Aorta (tissue), 5 donors: ENCODE measurements around the gene DNMT3A. TPM values are rescaled to one million over a fixed set of nuclear protein-coding genes. Genes with fewer than 3 reads are reported as not detected.
A peak's percentile ranks its signal among the peaks of the same experiment; 100 is the strongest.
"Not testable (repeated sequence)": the region's sequence is repeated elsewhere in the genome, so short reads cannot be mapped to it uniquely, and the experiment has no call there.

Source experiments
- ATAC-seq: fragments of 200-7000 bp; cut with Tn5 transposase; one replicate; pipeline ENCODE4 v1.9.1; 2022; ENCODE audit warnings: moderate library complexity; ENCODE audit not compliant: low FRiP score
- DNase-seq, 2 donors: peaks; one replicate each; pipeline ENCODE4 v3.0.0-alpha.2; 2020
- H3K27ac ChIP-seq, 2 donors: one replicate each; pipeline ENCODE4 v1.5.1; 2013; ENCODE audit warnings: low read length in 2 of 2, mild to moderate bottlenecking in 2 of 2, moderate library complexity in 2 of 2, control low read depth in 1 of 2, inconsistent platforms in 1 of 2, low read depth in 1 of 2
- H3K27me3 ChIP-seq, 2 donors: one replicate each; pipeline ENCODE4 v1.6.1; 2013; ENCODE audit warnings: control low read depth in 1 of 2, low read length in 1 of 2, mild to moderate bottlenecking in 1 of 2, moderate library complexity in 1 of 2; ENCODE audit not compliant: insufficient read depth in 2 of 2, control insufficient read depth in 1 of 2
- H3K36me3 ChIP-seq, 2 donors: one replicate each; pipeline ENCODE4 v1.6.1; 2013; ENCODE audit warnings: control low read depth in 1 of 2, low read length in 1 of 2, mild to moderate bottlenecking in 1 of 2; ENCODE audit not compliant: insufficient read depth in 2 of 2, control insufficient read depth in 1 of 2
- H3K4me1 ChIP-seq, 2 donors: one replicate each; pipeline ENCODE4 v1.6.1; 2013; ENCODE audit warnings: low read length in 2 of 2, control low read depth in 1 of 2, mild to moderate bottlenecking in 1 of 2, moderate library complexity in 1 of 2; ENCODE audit not compliant: insufficient read depth in 2 of 2, control insufficient read depth in 1 of 2
- H3K4me3 ChIP-seq, 2 donors: one replicate each; pipeline ENCODE4 v1.5.1; 2013; ENCODE audit warnings: low read length in 2 of 2, control low read depth in 1 of 2, mild to moderate bottlenecking in 1 of 2
- H3K9me3 ChIP-seq: one replicate; pipeline ENCODE4 v1.6.1; 2013; ENCODE audit warnings: mild to moderate bottlenecking, low read length; ENCODE audit not compliant: control insufficient read depth
- WGBS, 2 donors: extraction: QIAGEN DNeasy Blood & Tissue Kit; methylation state at CpG; one replicate each; pipeline ENCODE4 v1.1.7; 2013; 5-methylcytosine and 5-hydroxymethylcytosine counted together
- intact Hi-C, 2 donors: fragments of 100-400 bp; cut with DNase I; formaldehyde crosslinking; loops; one replicate each; pipeline versions ENCODE4 v1.14.2 to v1.15.0; 2022
- polyA plus RNA-seq, 2 donors: library from polyadenylated mRNA; stranded (reverse); fragments of 200-250 nt; gene quantifications; one replicate each; pipeline ENCODE4 v1.2.3, GENCODE V29; 2013
- total RNA-seq, 2 donors: library from RNA; stranded (reverse); fragmentation: NEBNext Ultra II Directional; extraction: Animal tissue kit (Norgen Biotek cat#: 25700); gene quantifications; one replicate each; pipeline ENCODE4 v1.2.1, GENCODE V29; 2021
- donor health status: healthy with polysubstance abuse.
- donor health status: Bipolar disorder and iron deficiency.
- donor health status: DM: no; HTN: no; CAD: no.
- donor health status: DM: no; HTN: no; CAD: no.
- donor health status: DM: yes; HTN: yes; CAD: no.

DNMT3A gene
- total and polyA plus RNA-seq, 4 donors, result 9.4 to 48.2 (median 22.0) TPM

DNA sequence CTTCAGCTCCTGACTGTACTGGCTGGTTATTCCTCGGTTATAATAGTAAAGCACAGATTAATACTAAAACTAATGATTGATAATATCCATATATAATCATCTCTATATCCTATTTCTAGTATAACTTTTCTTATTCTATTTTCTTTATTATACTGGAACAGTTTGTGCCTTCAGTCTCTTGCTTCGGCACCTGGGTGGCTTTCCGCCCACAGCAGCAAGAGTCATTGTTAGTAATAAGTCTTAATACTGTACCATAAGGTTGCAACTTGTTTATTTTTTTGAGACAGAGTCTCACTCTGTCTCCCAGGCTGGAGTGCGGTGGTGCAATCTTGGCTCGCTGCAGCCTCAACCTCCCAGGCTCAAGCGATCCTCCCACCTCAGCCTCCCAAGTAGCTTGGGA lies 130.8 kb downstream of the DNMT3A start:
- intact Hi-C loops, ATAC-seq, H3K9me3 ChIP-seq, H3K27me3 ChIP-seq, H3K27ac ChIP-seq, H3K4me1 ChIP-seq, H3K4me3 ChIP-seq, DNase-seq, H3K36me3 ChIP-seq: not testable (repeated sequence)
- 95 to 96% methylated on average over 6 of the region's 6 CpGs for WGBS, 2 donors

DNA sequence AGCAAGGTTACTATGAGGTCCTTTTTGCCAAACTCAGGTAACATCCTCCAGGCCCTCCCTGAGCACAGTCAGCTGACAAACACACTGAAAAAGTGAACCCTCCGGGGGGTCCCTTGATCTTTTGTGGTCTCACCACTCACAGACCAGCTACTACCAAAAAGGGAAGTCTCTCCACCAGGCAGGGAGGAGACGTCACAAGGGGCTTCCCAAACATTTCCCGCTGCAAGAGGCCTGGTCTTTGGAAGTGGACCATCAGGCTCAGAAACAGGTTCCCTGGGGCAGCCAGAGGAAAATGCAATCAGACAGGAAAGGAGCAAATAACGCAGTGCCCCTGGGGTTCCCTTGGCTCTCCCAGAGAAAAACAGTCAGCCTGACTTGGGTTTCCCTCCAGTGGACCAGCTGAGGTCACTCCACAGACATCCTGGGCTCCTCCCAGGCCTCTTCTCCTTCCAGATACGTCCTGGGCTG lies 134.6 kb downstream of the DNMT3A start:
- DNase-seq (peak in 1 of 2 donors; percentile 34), ATAC-seq (no peak)
- WGBS, 2 donors, result 76 to 77% methylated on average over 5 of the region's 5 CpGs
- Histone ChIP-seq H3K27ac (no peak overlapping the region), H3K9me3 (no peaks in the 10 kb centered on the region), H3K4me1 (no peaks in the 10 kb centered on the region), H3K27me3 (no peaks in the 10 kb centered on the region), H3K36me3 (no peaks in the 10 kb centered on the region), H3K4me3 (no peak overlapping the region)
- intact Hi-C loops, result no loop called here

DNA sequence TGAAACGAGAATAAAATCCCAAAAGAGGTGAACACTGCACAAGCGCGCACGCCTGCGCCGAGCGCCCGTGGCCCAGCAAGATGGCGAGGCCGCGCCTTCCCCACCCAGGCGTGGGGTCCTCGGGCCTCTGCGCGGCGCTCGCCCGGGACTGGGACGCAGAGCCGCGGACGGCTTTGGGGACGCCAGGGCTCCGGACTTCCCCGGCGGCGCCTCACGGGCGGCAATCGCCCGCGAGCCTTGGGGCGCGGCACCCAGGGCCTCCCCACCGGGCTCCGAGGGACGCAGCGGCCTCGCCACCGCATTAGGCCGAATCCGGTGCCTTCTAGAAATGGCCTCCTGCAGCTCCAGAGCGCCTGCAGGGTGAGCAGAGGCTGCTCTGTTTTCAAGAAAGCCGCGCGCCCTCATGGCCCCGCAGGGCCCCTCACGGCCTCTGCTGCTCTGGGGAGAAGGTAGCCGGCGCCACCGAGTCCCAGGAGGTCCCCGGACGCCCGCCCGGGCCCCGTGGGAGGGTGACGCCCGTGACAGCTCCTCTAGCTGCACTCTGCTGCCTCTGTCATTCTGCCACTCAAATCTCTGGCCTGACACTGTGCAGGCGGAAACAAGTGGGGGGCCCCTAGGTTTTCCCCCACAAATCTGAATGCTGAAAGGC lies 137.4 kb downstream of the DNMT3A start:
- H3K27ac ChIP-seq, result no peak overlapping the region
- no peaks in the 10 kb centered on the region for H3K36me3 ChIP-seq
- no peaks in the 10 kb centered on the region for H3K4me1 ChIP-seq
- 25 to 32% methylated on average over 45 to 59 of the region's 59 CpGs for WGBS, 2 donors
- H3K9me3 ChIP-seq, result no peaks in the 10 kb centered on the region
- intact Hi-C loops, result no loop called here
- H3K4me3 ChIP-seq, result no peak overlapping the region
- no peaks in the 10 kb centered on the region for H3K27me3 ChIP-seq
- DNase-seq (peak in 1 of 2 donors; percentile 73), ATAC-seq (no peak)

DNA sequence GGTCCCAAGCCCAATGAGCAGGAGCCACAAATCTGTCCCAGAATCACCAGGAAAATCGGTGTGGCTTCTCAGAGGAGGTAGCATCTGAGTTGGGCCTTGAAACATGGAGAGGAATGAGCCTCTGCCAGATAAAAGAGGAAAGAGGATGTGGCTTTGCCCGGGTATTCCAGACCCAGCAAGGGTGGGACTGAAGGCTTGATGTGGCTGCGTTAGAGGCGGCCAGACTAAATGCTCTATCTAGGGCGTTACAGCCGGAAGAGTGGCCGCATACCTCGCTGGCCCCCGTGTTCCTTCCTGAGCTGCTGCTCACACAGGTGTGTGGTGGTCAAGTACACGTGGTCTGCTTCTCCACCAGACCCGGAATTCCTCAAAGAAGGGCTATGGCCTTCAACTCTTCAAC lies 139.4 kb downstream of the DNMT3A start:
- no peaks in the 10 kb centered on the region for H3K27me3 ChIP-seq
- 91 to 94% methylated on average over 11 of the region's 11 CpGs for WGBS, 2 donors
- H3K36me3 ChIP-seq, result no peaks in the 10 kb centered on the region
- no peaks in the 10 kb centered on the region for H3K9me3 ChIP-seq
- H3K4me3 ChIP-seq, result no peak overlapping the region
- H3K4me1 ChIP-seq, result no peaks in the 10 kb centered on the region
- intact Hi-C loops, result no loop called here
- no peak overlapping the region for H3K27ac ChIP-seq
- ATAC-seq (no peak), DNase-seq (peak in 1 of 2 donors; percentile 46)

DNA sequence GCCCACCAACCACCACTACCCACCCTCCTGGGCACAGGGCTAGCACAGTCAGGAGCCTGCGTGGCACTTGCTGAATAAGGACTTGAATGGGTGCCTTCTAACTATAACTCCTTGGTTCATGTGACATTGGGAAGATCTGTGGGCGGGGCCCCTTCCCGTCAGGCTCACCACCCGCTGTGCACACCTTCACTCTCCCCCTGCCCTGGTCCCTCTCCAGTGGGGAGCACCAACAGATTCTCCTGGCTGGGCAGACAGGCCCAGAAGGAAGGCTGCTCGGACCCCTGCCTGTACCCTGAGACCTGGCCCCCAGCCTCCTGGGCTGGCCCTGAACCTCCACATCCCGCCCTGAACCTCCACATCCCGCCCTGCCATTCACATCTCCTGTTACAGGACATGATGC lies 139.9 kb downstream of the DNMT3A start:
- intact Hi-C loops, result no loop called here
- 88 to 95% methylated on average over 7 of the region's 7 CpGs for WGBS, 2 donors
- peak; percentile 52 for ATAC-seq

DNA sequence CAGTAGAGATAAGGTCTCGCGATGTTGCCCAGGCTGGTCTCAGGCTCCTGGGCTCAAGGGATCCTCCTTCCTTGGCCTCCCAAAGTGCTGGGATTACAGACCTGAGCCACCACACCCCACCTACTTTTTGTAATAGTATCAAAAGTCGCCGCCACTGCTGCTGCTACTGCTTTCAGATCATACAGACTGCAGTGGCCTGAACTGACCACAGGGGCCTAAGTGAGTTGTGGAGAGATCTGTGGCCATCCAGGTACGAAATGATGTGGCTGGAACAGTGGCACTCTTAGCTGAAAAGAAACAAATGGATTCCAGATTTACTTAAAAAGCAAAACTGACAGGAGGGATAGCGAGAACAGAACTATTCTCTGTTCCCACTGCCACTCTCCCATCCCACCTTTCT lies 140.5 kb downstream of the DNMT3A start:
- Histone ChIP-seq H3K36me3 (no peaks in the 10 kb centered on the region), H3K4me1 (no peaks in the 10 kb centered on the region), H3K27me3 (no peaks in the 10 kb centered on the region), H3K27ac (no peak overlapping the region), H3K9me3 (no peaks in the 10 kb centered on the region), H3K4me3 (no peak overlapping the region)
- WGBS, 2 donors, result 84 to 89% methylated on average over 6 of the region's 6 CpGs
- DNase-seq (peak in 1 of 2 donors; percentile 23), ATAC-seq (no peak)
- intact Hi-C loops, result no loop called here

More for the DNA sequence above, 139.9 kb downstream of the DNMT3A start:
- no peaks in the 10 kb centered on the region for H3K4me1 ChIP-seq
- H3K27ac ChIP-seq, result no peak overlapping the region
- no peak overlapping the region for H3K4me3 ChIP-seq
- H3K27me3 ChIP-seq, result no peaks in the 10 kb centered on the region
- peak in 1 of 2 donors; percentile 61 for DNase-seq
- no peaks in the 10 kb centered on the region for H3K36me3 ChIP-seq
- no peaks in the 10 kb centered on the region for H3K9me3 ChIP-seq

DNA sequence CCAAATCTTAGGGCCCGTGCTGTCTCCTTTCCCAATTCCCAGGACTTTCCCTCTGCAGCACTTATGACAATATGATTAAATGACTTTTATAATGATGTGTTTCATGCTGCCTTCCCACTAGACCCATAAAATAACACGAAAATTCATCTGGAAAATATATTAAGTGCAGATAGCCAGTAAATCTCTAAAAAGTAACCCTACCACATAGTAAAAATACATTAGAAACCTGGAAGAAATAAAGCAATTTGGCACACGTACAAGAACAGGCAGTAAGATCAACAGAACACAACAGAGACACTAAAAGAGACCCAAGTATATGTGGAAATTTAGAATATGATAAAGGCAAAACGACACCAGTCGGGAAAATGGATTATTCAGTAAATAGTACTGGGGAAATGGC lies 143.1 kb downstream of the DNMT3A start:
- no peaks in the 10 kb centered on the region for H3K36me3 ChIP-seq
- no peaks in the 10 kb centered on the region for H3K4me1 ChIP-seq
- DNase-seq (no peak), ATAC-seq (no peak)
- no peak overlapping the region for H3K4me3 ChIP-seq
- H3K27ac ChIP-seq, result no peak overlapping the region
- intact Hi-C loops, result no loop called here
- 53 to 60% methylated on average over 5 of the region's 5 CpGs for WGBS, 2 donors
- no peaks in the 10 kb centered on the region for H3K27me3 ChIP-seq
- no peaks in the 10 kb centered on the region for H3K9me3 ChIP-seq

DNA sequence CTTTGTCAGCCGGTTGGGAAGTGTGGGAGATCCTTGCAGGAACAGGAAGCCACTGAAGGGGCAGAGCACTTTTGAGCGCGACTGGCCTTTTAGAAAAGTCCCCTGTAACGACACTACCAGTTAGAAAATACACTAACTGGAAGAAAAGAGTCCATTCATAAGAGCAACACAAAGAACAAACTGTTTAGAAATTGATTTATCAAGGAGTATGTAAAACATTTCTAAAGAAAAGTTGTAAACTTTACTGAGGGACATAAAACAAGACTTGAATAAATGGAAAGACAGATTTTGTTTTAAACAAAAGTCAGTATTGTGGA lies 143.6 kb downstream of the DNMT3A start:
- intact Hi-C loops, result no loop called here

More for the DNA sequence above, 143.6 kb downstream of the DNMT3A start:
- no peaks in the 10 kb centered on the region for H3K27me3 ChIP-seq
- 59 to 60% methylated on average over 4 of the region's 4 CpGs for WGBS, 2 donors
- no peak overlapping the region for H3K4me3 ChIP-seq
- H3K9me3 ChIP-seq, result no peaks in the 10 kb centered on the region
- ATAC-seq, result no peak
- no peak for DNase-seq
- no peaks in the 10 kb centered on the region for H3K36me3 ChIP-seq
- no peak overlapping the region for H3K27ac ChIP-seq
- no peaks in the 10 kb centered on the region for H3K4me1 ChIP-seq
